Uterus (tissue), 2 donors: Measurements from ENCODE around the gene PPP3CA.

Experiments used
- POLR2A ChIP-seq, 2 donors: fragments of 450-650 bp; IDR thresholded peaks; one replicate each; pipeline ENCODE4 v1.6.1; 2016; ENCODE audit warnings: antibody characterized with exemption in 2 of 2, mild to moderate bottlenecking in 1 of 2, moderate library complexity in 1 of 2
- TF ChIP-seq, protein P1 (sequence below), 4 experiments: fragments of 200-600 bp in 2 of 4; fragments of 450-650 bp in 2 of 4; sonication (generic) in 2 of 4; IDR thresholded peaks; one replicate each; pipeline ENCODE4 v1.5.1; 2016 to 2019; ENCODE audit warnings: antibody characterized with exemption in 4 of 4, mild to moderate bottlenecking in 2 of 4, moderate library complexity in 1 of 4

DNA sequence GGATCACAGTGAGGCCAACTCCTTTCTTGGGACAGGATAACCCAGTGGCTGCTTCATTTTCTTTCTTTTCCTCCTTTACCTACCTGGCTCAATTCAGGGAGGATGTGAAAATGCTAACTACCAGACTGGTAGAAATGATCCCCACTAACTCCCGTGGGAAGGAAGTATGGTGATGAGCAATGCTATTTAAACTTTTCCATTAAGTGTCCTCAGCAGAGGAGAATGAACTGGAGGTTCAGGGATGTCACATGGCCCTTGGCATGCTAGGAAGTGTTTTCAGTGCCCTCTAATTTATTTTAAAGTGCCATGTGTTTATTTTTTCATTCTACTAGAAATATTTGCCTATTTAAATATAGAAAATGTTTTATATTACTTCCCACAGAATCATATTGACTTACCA is 363.9 kb downstream of the PPP3CA start:
- TF ChIP-seq, protein P1, sequence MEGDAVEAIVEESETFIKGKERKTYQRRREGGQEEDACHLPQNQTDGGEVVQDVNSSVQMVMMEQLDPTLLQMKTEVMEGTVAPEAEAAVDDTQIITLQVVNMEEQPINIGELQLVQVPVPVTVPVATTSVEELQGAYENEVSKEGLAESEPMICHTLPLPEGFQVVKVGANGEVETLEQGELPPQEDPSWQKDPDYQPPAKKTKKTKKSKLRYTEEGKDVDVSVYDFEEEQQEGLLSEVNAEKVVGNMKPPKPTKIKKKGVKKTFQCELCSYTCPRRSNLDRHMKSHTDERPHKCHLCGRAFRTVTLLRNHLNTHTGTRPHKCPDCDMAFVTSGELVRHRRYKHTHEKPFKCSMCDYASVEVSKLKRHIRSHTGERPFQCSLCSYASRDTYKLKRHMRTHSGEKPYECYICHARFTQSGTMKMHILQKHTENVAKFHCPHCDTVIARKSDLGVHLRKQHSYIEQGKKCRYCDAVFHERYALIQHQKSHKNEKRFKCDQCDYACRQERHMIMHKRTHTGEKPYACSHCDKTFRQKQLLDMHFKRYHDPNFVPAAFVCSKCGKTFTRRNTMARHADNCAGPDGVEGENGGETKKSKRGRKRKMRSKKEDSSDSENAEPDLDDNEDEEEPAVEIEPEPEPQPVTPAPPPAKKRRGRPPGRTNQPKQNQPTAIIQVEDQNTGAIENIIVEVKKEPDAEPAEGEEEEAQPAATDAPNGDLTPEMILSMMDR (IDR thresholded peaks at IDR 0.05) = no peak
- TF ChIP-seq POLR2A (IDR thresholded peaks at IDR 0.05) = no peak
